Urinary bladder (tissue), 4 donors: ENCODE data around the gene MACROH2A1. TPM values are rescaled to one million over a fixed set of nuclear protein-coding genes. Genes with fewer than 3 reads are reported as not detected.

Source experiments
- DNase-seq: peaks from one replicate; pipeline ENCODE4 v3.0.0-alpha.2; 2015; ENCODE audit errors: extremely low spot score
- H3K27ac ChIP-seq: one replicate; pipeline ENCODE4 v1.5.1; 2013; ENCODE audit warnings: low read depth, mild to moderate bottlenecking, moderate library complexity
- H3K36me3 ChIP-seq: one replicate; pipeline ENCODE4 v1.6.1; 2013; ENCODE audit warnings: mild to moderate bottlenecking, moderate library complexity; ENCODE audit not compliant: insufficient read depth
- H3K4me1 ChIP-seq: one replicate; pipeline ENCODE4 v1.6.1; 2013; ENCODE audit warnings: mild to moderate bottlenecking, moderate library complexity; ENCODE audit not compliant: insufficient read depth
- H3K4me3 ChIP-seq: one replicate; pipeline ENCODE4 v1.5.1; 2013; ENCODE audit warnings: low read depth, low read length
- WGBS: extraction: QIAGEN DNeasy Blood & Tissue Kit; methylation state at CpG from one replicate; pipeline ENCODE4 v1.1.7; 2013; 5-methylcytosine and 5-hydroxymethylcytosine counted together
- polyA plus RNA-seq: library from polyadenylated mRNA; stranded (reverse); fragments of 200-250 nt; gene quantifications from one replicate; pipeline ENCODE4 v1.2.3, GENCODE V29; 2013
- total RNA-seq: library from RNA; depleted of rRNA; stranded (reverse); fragments of >200 nt; gene quantifications from one replicate; pipeline ENCODE4 v1.2.3, GENCODE V29; 2014
- donor health status: healthy with polysubstance abuse.
- donor health status: healthy.

The MACROH2A1 gene
- total and polyA plus RNA-seq, 2 donors = 122 to 150 TPM

DNA sequence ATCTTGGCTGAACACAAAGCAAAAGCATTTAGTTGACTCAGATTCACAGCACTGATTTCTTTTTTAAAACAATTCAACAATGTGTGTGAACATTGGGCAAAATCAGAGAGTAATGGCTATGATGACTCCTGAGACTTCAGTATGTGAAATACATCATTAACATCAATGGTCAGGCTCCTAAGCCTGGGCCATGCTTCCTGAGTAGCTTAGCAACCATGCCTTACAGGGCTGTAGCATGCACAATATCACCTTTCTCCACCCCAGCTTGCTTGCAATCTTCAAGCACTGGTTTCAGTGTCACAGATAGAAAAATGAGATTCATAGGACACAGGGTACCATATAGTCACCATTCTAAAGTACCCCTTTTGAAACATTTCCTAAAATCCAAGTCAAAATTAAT, 41.3 kb downstream of the MACROH2A1 start:
- Histone ChIP-seq H3K36me3 (peaks cover 2% of the 10 kb centered on the region), H3K4me1 (no peaks in the 10 kb centered on the region), H3K27ac (no peak overlapping the region), H3K4me3 (no peak overlapping the region)
- no peak for DNase-seq

DNA sequence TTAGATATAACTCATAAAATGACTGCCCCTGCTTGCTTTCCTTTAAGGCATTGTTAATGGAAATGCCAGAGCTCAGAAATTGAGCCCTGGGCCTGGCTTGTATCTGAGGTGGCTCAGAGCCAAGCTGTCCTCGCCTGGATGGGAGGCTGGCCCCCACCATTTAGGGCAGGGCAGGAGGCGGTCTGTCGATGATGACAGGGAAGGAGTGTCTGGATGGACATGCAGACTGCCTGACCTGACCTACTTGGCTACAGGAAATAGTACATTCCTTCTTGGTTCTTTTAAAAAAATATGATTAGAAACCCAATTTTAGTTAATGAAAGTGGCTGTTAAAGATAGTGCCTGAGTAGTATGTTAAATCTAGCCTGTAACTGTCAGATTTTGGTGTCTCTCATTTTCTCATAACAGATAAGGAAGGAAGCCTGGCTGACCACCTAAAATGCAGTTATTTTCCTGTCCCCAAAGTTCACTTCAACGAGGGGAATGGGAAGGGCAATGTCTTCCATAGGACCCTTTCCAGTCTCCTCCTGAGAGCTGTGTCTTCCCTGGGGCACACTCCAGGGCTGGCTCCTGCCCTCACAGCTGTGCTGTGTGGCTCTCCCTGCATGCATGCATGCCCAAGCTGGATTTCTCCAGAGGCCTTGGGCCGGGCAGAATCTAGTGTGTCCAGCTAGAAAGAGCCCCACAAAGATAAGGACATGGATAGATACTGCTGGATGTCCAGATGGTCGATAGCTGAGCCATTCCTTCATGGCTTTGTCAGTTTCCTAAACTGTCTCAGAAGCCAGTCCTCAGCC, 42.3 kb downstream of the MACROH2A1 start:
- Histone ChIP-seq H3K4me1 (no peaks in the 10 kb centered on the region), H3K4me3 (no peak overlapping the region), H3K27ac (no peak overlapping the region), H3K36me3 (peaks cover 2% of the 10 kb centered on the region)
- no peak for DNase-seq
- WGBS = 23% methylated on average over 6 of the region's 6 CpGs

DNA sequence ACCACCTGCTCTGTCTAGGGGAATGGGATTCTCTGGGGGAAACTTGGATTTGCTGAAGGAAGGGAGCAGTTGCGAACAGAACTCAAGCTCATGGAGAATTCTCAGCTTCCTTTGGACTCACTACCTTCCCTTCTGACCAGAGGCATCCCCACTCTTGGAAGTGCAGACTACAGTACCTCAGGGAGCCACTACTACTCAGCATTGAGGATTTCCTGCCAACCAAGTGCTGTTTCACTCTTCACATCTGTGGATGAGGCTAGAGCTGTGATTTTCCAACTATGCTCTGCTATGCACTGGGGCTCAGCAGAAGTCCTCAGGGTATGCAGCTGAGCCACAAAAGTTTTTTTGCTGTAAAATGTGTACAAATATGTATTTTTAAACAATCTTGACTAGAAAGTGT, 43.9 kb downstream of the MACROH2A1 start:
- H3K36me3 ChIP-seq = no peaks in the 10 kb centered on the region
- DNase-seq = no peak
- no peak overlapping the region for H3K4me3 ChIP-seq
- no peak overlapping the region for H3K27ac ChIP-seq
- H3K4me1 ChIP-seq = no peaks in the 10 kb centered on the region
- 84% methylated on average over 1 of the region's 1 CpG for WGBS

DNA sequence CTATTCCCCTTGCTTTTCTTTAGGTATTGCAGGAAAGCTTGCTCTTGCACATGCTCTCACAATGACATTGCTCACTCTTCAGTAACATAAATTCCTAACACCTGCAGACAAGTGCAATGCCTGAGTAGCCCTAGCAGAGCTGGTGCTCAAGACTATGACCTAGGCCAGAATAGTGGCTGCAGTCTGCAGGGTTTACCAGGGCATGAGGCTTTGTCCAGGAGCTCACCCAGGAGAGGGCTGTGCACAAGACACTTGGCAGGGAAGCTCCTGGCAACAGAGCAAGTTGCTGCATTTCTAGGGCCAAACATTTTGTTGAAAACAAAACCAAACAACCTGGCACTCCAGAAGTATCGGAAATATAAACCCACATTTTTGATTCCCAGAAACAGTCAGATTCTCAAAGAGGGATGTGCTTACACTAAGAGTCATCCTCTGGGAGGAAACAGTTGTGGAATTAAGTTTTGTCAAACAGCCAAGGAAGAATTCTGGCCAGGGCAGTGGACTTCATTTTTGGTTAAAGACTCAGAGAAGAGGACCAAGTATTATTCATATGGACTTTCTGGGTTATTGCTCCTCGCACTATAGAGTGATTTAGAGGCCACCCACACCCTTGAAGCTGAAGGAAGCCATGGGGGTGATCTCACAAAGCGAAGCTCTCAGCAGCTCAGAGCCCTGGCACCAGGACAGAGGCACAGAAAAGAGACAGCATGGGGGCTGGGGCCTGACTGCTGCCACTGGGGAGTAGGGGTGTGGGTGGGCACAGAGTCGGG, 44.9 kb downstream of the MACROH2A1 start:
- H3K4me3 ChIP-seq = no peak overlapping the region
- H3K27ac ChIP-seq = no peak overlapping the region
- DNase-seq = peak; percentile 49
- 26% methylated on average over 4 of the region's 4 CpGs for WGBS
- no peaks in the 10 kb centered on the region for H3K36me3 ChIP-seq
- no peaks in the 10 kb centered on the region for H3K4me1 ChIP-seq

DNA sequence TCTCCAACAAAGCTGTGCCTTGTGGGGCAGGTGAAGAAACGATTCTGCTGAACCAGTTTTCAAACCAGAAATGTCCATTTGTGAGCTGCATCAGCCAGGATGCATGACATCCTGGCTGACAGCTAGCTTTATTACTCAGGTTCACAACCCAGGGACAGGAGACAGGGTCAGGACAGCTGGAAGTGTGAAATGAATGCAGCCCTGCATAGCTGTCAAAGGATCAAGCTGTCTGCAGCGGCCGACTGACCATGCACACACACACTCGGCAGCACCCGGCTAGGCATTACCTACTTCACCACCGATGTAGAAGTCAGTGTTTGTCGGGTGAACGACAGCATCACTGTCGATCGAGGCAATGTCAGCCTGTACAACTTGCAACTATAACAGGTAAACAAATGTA, 48.5 kb downstream of the MACROH2A1 start:
- Histone ChIP-seq H3K36me3 (no peaks in the 10 kb centered on the region), H3K4me3 (no peak overlapping the region), H3K27ac (no peak overlapping the region), H3K4me1 (no peaks in the 10 kb centered on the region)
- 90% methylated on average over 10 of the region's 10 CpGs for WGBS
- DNase-seq = no peak

DNA sequence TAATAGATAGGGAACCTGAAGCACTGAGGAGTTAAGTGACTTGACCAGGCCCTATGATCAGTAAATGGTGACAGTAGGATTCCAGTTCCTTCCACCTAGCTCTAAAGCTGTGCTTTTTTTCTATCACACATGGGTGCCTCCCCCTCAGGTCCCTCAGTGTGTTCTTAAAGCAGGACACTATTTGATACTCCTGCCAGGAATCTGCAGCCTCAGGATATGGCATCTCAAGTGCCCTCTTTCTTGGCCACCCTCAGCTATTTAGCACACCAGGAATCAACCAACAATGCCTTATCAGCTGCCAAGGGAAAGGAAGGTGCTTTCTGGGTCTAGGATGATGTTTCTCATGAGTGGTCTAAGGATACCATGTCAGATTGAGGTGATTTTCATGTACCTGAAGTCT, 49.1 kb downstream of the MACROH2A1 start:
- Histone ChIP-seq H3K36me3 (peaks cover 3% of the 10 kb centered on the region), H3K27ac (no peak overlapping the region), H3K4me3 (no peak overlapping the region), H3K4me1 (no peaks in the 10 kb centered on the region)
- DNase-seq = no peak

DNA sequence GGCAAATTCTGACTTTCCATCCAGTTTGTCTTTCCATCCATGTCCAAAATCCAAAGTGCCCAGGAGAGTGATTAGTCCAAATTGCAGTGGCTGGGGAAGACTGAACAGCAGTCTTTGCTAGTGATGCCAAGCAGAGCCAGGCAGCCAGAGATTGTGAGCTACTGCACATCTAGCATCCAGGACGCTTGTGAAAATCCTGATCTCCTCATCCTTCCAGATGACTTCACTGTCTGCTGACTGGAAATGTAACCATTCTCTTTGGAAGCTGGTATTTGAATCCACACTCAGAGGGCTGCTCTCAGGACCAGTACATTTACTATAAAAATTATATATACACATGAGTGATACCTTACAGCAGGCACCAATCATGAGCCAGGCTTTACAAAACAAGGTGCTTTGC, 49.6 kb downstream of the MACROH2A1 start:
- WGBS = 85% methylated on average over 1 of the region's 1 CpG
- no peaks in the 10 kb centered on the region for H3K4me1 ChIP-seq
- no peak for DNase-seq
- H3K36me3 ChIP-seq = peaks cover 3% of the 10 kb centered on the region
- no peak overlapping the region for H3K27ac ChIP-seq
- H3K4me3 ChIP-seq = no peak overlapping the region

DNA sequence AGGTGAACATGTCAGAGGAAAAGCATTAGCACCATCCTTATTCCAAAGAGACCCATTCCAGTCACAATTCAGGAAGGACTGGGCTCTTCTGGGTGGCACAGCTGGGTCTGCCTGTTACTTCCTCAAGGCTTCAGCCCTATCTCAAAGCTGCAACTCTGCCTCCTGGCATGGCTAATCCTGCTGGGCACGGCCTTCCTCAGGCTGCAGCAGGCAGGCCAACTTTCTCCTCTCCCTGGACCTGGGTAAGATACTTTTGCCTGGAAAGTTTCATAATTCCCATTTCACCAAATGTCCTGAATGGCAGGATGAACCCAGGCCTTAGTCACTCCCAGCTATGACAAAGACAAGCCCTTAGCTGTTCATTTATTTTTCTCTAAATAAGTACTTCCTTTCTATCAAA, 50.1 kb downstream of the MACROH2A1 start:
- 85% methylated on average over 1 of the region's 1 CpG for WGBS
- Histone ChIP-seq H3K4me3 (no peak overlapping the region), H3K36me3 (peaks cover 3% of the 10 kb centered on the region), H3K27ac (no peak overlapping the region), H3K4me1 (no peaks in the 10 kb centered on the region)
- no peak for DNase-seq

DNA sequence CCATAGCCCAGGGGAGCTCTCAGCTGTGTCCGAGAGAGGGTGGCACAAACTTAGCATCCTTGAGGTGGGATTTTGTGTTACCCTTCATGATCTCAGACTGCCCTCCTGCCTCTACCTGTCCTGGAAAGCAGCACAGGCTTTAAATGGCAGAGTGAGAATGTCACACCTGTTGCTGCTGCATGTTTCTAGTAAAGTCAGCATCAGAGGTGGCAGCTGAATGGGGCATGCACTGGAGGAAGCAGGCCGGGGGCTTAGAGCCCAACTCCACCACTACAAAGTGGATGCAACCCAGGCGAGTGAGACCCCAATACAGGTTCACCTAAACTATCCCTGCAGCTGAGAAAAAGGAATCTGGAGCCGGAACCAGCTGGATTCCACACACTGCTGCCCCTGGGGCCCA, 51.6 kb downstream of the MACROH2A1 start:
- Histone ChIP-seq H3K27ac (no peak overlapping the region), H3K4me1 (no peaks in the 10 kb centered on the region), H3K4me3 (no peak overlapping the region), H3K36me3 (peaks cover 3% of the 10 kb centered on the region)
- no peak for DNase-seq
- WGBS = 93% methylated on average over 4 of the region's 4 CpGs

DNA sequence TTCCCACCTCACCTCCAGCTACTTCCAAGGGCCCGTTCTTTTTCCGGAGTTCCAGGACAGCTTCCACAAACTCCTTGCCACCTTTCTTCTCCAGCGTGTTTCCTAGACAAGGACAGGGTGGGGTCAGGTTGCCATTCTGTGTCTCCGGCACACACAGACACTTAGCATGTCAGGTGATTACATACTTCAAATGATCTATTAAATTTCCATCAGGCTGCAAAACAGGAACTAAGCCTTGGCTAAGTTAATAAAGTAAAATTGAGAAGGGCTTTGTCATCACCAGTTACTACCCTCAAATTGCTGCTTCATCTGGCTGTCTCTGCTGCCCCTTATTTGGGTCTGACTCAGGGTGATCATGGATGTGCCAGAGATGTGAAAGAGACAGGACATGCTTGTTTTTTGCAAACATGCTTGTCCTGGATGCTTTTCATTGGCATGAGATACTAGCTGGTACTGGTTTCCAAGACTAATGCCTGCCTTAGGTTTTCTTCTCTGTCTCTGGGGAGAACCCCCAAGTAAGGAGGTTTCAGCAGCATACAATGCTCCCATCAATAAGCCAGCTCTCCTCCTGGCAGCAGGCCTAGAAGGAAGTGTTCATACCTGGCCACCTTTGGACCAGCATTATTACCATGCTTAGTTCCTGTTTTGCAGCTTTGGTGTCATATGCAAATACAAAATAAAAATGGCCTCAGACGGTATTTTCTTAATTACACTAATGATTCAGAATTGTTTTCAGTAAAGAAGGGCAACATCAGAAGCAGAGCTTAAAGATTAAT, 52.9 kb downstream of the MACROH2A1 start:
- H3K36me3 ChIP-seq = peaks cover 3% of the 10 kb centered on the region
- 88% methylated on average over 5 of the region's 5 CpGs for WGBS
- H3K4me1 ChIP-seq = no peaks in the 10 kb centered on the region
- DNase-seq = no peak
- H3K27ac ChIP-seq = no peak overlapping the region
- H3K4me3 ChIP-seq = no peak overlapping the region

DNA sequence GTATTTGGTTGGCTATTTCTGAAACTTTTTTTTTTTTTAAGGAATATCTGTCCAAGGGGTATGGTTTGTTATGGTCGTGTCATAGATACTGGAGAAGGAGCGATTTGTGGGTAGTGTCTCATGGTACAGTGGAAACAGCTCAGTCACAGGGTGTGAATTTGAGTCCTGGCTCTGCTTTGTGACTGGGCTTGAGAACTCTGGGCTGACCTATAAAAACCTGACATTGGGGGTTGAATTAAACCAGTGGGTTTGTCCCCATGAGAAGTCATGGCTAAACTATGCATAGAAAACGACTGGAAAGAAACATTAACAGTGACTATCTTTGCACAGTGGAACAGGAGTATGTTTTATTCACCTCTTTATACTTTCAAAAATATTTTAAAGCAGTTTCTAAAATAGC, 54.7 kb downstream of the MACROH2A1 start:
- 83% methylated on average over 3 of the region's 3 CpGs for WGBS
- peaks cover 5% of the 10 kb centered on the region for H3K36me3 ChIP-seq
- DNase-seq = no peak
- no peaks in the 10 kb centered on the region for H3K4me1 ChIP-seq
- no peak overlapping the region for H3K27ac ChIP-seq
- H3K4me3 ChIP-seq = no peak overlapping the region

DNA sequence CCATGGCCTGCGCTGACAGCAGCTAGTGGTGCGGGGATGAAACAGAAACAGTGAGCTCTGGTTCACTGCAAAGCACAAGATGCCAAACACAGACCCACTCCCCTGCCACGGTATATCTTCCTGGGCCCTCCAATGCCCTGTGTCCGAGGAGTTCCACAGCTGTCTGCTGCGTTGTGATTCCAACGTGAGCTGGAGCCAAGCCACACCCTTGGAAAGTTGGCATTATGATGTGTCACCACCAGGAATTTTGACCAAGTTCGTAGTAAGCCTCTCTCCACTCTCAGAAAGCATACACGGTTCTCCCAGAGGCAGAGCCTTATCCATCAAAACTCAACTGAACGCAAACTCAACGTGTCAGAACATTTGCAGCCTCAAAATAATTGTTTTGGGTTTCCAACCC, 55.6 kb downstream of the MACROH2A1 start:
- 58% methylated on average over 10 of the region's 10 CpGs for WGBS
- DNase-seq = no peak

DNA sequence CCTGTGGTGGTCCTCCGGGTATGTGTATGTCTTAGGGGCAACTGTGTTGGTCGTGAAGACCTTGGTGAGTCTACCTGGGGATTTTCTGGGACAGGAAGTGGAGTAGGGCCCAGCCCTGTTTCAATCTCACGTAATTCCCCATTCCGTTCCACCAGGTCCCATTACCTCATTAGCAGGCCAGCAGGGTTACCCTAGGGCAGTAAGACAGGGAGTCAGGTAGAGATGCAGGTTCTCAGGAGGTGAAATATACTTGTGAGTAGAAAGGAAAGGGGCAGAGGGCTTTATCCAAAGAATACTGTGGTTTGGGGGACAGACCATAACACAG, 56.5 kb downstream of the MACROH2A1 start:
- no peak overlapping the region for H3K27ac ChIP-seq
- H3K36me3 ChIP-seq = peaks cover 5% of the 10 kb centered on the region
- no peak for DNase-seq
- H3K4me1 ChIP-seq = no peaks in the 10 kb centered on the region
- 98% methylated on average over 4 of the region's 4 CpGs for WGBS
- no peak overlapping the region for H3K4me3 ChIP-seq

More for the DNA sequence above, 55.6 kb downstream of the MACROH2A1 start:
- Histone ChIP-seq H3K4me3 (no peak overlapping the region), H3K4me1 (no peaks in the 10 kb centered on the region), H3K27ac (no peak overlapping the region), H3K36me3 (peaks cover 5% of the 10 kb centered on the region)
